HCT116 (cell line): ENCODE data around the gene CC2D1A. TPM values are rescaled to one million over a fixed set of nuclear protein-coding genes. Genes with fewer than 3 reads are reported as not detected.

Experiments
- ATAC-seq: fragments of 200-7000 bp; cut with Tn5 transposase; 2 replicates; pipeline ENCODE4 v1.9.1; 2020; ENCODE audit warnings: mild to moderate bottlenecking, moderate library complexity
- BruUV-seq: library from RNA; stranded (reverse); fragments of 400-500 nt; replicated peaks from 2 replicates; lab custom pipeline; 2021; lab: Mats Ljungman, UMichigan
- CTCF ChIA-PET: fragments of 300-600 bp; sonication (Branson Sonifier 250); formaldehyde crosslinking; loops from one replicate; lab custom pipeline; 2021; ENCODE audit warnings: antibody characterized with exemption; lab: Charles Lee
- POLR2A ChIA-PET: fragments of 300-600, 350-600 bp; sonication (Branson Sonifier 250); formaldehyde crosslinking; loops from one replicate; lab custom pipeline; 2021; ENCODE audit warnings: antibody characterized with exemption; lab: Charles Lee
- RAD21 ChIA-PET, 2 experiments: fragments of 300-600 bp; sonication (Branson Sonifier 250); formaldehyde crosslinking; loops; one replicate each; lab custom pipeline; 2023; ENCODE audit warnings: low total read pairs in 2 of 2; ENCODE audit not compliant: uncharacterized antibody in 2 of 2, unreplicated experiment in 2 of 2, low non-redundant PET in 1 of 2; lab: Charles Lee
- DNase-seq: peaks from one replicate; pipeline ENCODE4 v3.0.0-alpha.2; 2010; ENCODE audit warnings: low read depth, low spot score
- H2AFZ ChIP-seq: fragments of 200-600 bp; shearing (Covaris generic), sonication (generic); 2 replicates; pipeline ENCODE4 v1.6.1; 2017; ENCODE audit warnings: low read depth, mixed run types, mixed read lengths, antibody characterized with exemption, low read length; ENCODE audit not compliant: poor library complexity, severe bottlenecking
- H3K27ac ChIP-seq: 2 replicates; pipeline ENCODE4 v1.5.1; 2012; ENCODE audit warnings: low read depth, low read length
- H3K27me3 ChIP-seq: fragments of 200-600 bp; sonication (generic); 2 replicates; pipeline ENCODE4 v1.6.1; 2016; ENCODE audit warnings: mixed run types, low read length, mixed read lengths; ENCODE audit not compliant: insufficient read depth
- H3K36me3 ChIP-seq, 2 experiments: fragments of 200-500 bp in 1 of 2; fragments of 200-600 bp in 1 of 2; sonication (Bioruptor generic) in 1 of 2; sonication (generic) in 1 of 2; 2 replicates each; pipeline versions ENCODE4 v1.5.1 to v1.6.1; 2014 to 2016; ENCODE audit warnings: low read length in 2 of 2, inconsistent platforms in 1 of 2, mixed read lengths in 1 of 2, mixed run types in 1 of 2; ENCODE audit not compliant: insufficient read depth in 2 of 2, control insufficient read depth in 1 of 2
- H3K4me1 ChIP-seq, 2 experiments: fragments of 200-600 bp in 1 of 2; sonication (generic) in 1 of 2; 2 replicates each; pipeline versions ENCODE4 v1.5.1 to v1.6.1; 2012 to 2017; ENCODE audit warnings: low read length in 2 of 2, inconsistent platforms in 1 of 2, mild to moderate bottlenecking in 1 of 2, mixed read lengths in 1 of 2, mixed run types in 1 of 2, moderate library complexity in 1 of 2; ENCODE audit not compliant: insufficient read depth in 2 of 2, control insufficient read depth in 1 of 2
- H3K4me2 ChIP-seq: fragments of 200-600 bp; sonication (generic); 2 replicates; pipeline ENCODE4 v1.6.1; 2017; ENCODE audit warnings: mixed run types, low read length, mixed read lengths
- H3K4me3 ChIP-seq, 2 experiments: fragments of 200-600 bp in 1 of 2; sonication (generic) in 1 of 2; replicated peaks in 1 of 2; 2 replicates each; pipeline ENCODE4 v1.5.1; 2011 to 2016; ENCODE audit warnings: low read length in 2 of 2, control low read depth in 1 of 2, low read depth in 1 of 2, mild to moderate bottlenecking in 1 of 2, mixed read lengths in 1 of 2, mixed run types in 1 of 2
- H3K79me2 ChIP-seq: fragments of 200-600 bp; sonication (generic); 2 replicates; pipeline ENCODE4 v1.6.1; 2017; ENCODE audit warnings: mild to moderate bottlenecking, mixed run types, low read length, moderate library complexity, mixed read lengths; ENCODE audit not compliant: insufficient read depth
- H3K9ac ChIP-seq: fragments of 200-600 bp; sonication (generic); 2 replicates; pipeline ENCODE4 v1.6.1; 2016; ENCODE audit warnings: low read length, mixed read lengths
- H3K9me2 ChIP-seq: fragments of 200-600 bp; sonication (generic), shearing (Covaris generic); 2 replicates; pipeline ENCODE4 v1.6.1; 2017; ENCODE audit warnings: mixed run types, mild to moderate bottlenecking, moderate library complexity; ENCODE audit not compliant: insufficient read depth
- H3K9me3 ChIP-seq, 2 experiments: fragments of 200-500 bp in 1 of 2; fragments of 200-600 bp in 1 of 2; sonication (Bioruptor generic) in 1 of 2; sonication (generic) in 1 of 2; 2 replicates each; pipeline ENCODE4 v1.6.1; 2014 to 2017; ENCODE audit warnings: low read length in 2 of 2, mixed read lengths in 2 of 2, inconsistent platforms in 1 of 2, low read depth in 1 of 2, mild to moderate bottlenecking in 1 of 2, mixed run types in 1 of 2, moderate library complexity in 1 of 2; ENCODE audit not compliant: control insufficient read depth in 1 of 2, insufficient read depth in 1 of 2
- H4K20me1 ChIP-seq: fragments of 200-600 bp; sonication (generic), shearing (Covaris generic); 2 replicates; pipeline ENCODE4 v1.6.1; 2017; ENCODE audit warnings: mixed run types, mild to moderate bottlenecking, moderate library complexity; ENCODE audit not compliant: insufficient read depth
- ATF3 ChIP-seq: IDR thresholded peaks from 2 replicates; pipeline ENCODE4 v1.6.1; 2012
- CBX3 ChIP-seq: IDR thresholded peaks from 2 replicates; pipeline ENCODE4 v1.6.1; 2012; ENCODE audit warnings: low read depth
- CEBPB ChIP-seq: IDR thresholded peaks from 2 replicates; pipeline ENCODE4 v1.6.1; 2012; ENCODE audit warnings: low read depth
- EGR1 ChIP-seq: IDR thresholded peaks from 2 replicates; pipeline ENCODE4 v1.6.1; 2012; ENCODE audit warnings: low read depth
- ELF1 ChIP-seq: IDR thresholded peaks from 2 replicates; pipeline ENCODE4 v1.6.1; 2012; ENCODE audit warnings: low read depth, borderline replicate concordance
- EZH2 ChIP-seq: fragments of 200-600 bp; sonication (generic); IDR thresholded peaks from 2 replicates; pipeline ENCODE4 v1.6.1; 2017; ENCODE audit warnings: antibody characterized with exemption, mixed run types
- EZH2phosphoT487 ChIP-seq: fragments of 200-600 bp; IDR thresholded peaks from 2 replicates; pipeline ENCODE4 v1.6.1; 2018; ENCODE audit warnings: antibody characterized with exemption, borderline replicate concordance
- FOSL1 ChIP-seq: IDR thresholded peaks from 2 replicates; pipeline ENCODE4 v1.6.1; 2012; ENCODE audit warnings: low read depth
- JUND ChIP-seq: IDR thresholded peaks from 2 replicates; pipeline ENCODE4 v1.6.1; 2012
- POLR2AphosphoS5 ChIP-seq: IDR thresholded peaks from 2 replicates; pipeline ENCODE4 v1.6.1; 2011; ENCODE audit warnings: mild to moderate bottlenecking, low read depth, low read length, moderate library complexity
- RAD21 ChIP-seq: IDR thresholded peaks from 2 replicates; pipeline ENCODE4 v1.6.1; 2012; ENCODE audit warnings: low read depth, mild to moderate bottlenecking
- REST ChIP-seq: IDR thresholded peaks from 2 replicates; pipeline ENCODE4 v1.6.1; 2012; ENCODE audit warnings: low read depth
- SIN3A ChIP-seq: IDR thresholded peaks from 2 replicates; pipeline ENCODE4 v1.6.1; 2012; ENCODE audit warnings: low read depth
- SP1 ChIP-seq: IDR thresholded peaks from 2 replicates; pipeline ENCODE4 v1.6.1; 2012; ENCODE audit warnings: low read depth
- SRF ChIP-seq: IDR thresholded peaks from 2 replicates; pipeline ENCODE4 v1.6.1; 2012; ENCODE audit warnings: low read depth
- TCF7L2 ChIP-seq: IDR thresholded peaks from 2 replicates; pipeline ENCODE4 v1.7.0; 2011; ENCODE audit warnings: borderline replicate concordance, inconsistent platforms; ENCODE audit not compliant: insufficient read depth, insufficient read length; ENCODE audit errors: extremely low read depth
- YY1 ChIP-seq: IDR thresholded peaks from 2 replicates; pipeline ENCODE4 v1.6.1; 2011; ENCODE audit warnings: low read length, low read depth, moderate library complexity, mild to moderate bottlenecking; ENCODE audit not compliant: insufficient replicate concordance; ENCODE audit errors: extremely low read depth
- ZBTB33 ChIP-seq: IDR thresholded peaks from 2 replicates; pipeline ENCODE4 v1.6.1; 2011; ENCODE audit warnings: mild to moderate bottlenecking, low read length, moderate library complexity; ENCODE audit not compliant: insufficient replicate concordance; ENCODE audit errors: extremely low read depth
- ZFX ChIP-seq: fragments of 450-650 bp; IDR thresholded peaks from 2 replicates; pipeline ENCODE4 v1.6.1; 2017
- ZNF274 ChIP-seq: fragments of 200-500 bp; sonication (Bioruptor generic); IDR thresholded peaks from 2 replicates; pipeline ENCODE4 v1.6.1; 2014; ENCODE audit warnings: mild to moderate bottlenecking, low read depth, low read length, inconsistent platforms
- intact Hi-C: fragments of 100-400 bp; cut with micrococcal nuclease; formaldehyde crosslinking; loops from 2 replicates; pipeline ENCODE4 v1.10.0; 2022
- total RNA-seq: library from RNA; stranded (reverse); gene quantifications from one replicate; pipeline ENCODE4 v1.2.1, GENCODE V29; 2021; ENCODE audit not compliant: unreplicated experiment

CC2D1A gene
- total RNA-seq, 1 experiment from 2014 or later, result 51.5 TPM

GRCh38 chr19:13957051-13957450, 51.0 kb downstream of the CC2D1A start:
- ChIA-PET POLR2A (no interaction called here), CTCF (no interaction called here)

More at GRCh38 chr19:13957051-13957450, 51.0 kb downstream of the CC2D1A start:
- TF ChIP-seq SRF, result no peak
- TF ChIP-seq ATF3, result no peak
- no peak for TF ChIP-seq JUND
- TF ChIP-seq ZNF274, result no peak
- no peak for TF ChIP-seq POLR2AphosphoS5
- TF ChIP-seq REST, result no peak
- TF ChIP-seq CBX3, result no peak
- no peak for TF ChIP-seq ZFX
- no peak for TF ChIP-seq ELF1
- TF ChIP-seq ZBTB33, result no peak
- TF ChIP-seq RAD21, result no peak
- no peak for TF ChIP-seq YY1
- no peak for TF ChIP-seq TCF7L2
- no peak for TF ChIP-seq SP1
- TF ChIP-seq FOSL1, result no peak
- no peak for TF ChIP-seq EZH2
- TF ChIP-seq SIN3A, result no peak
- TF ChIP-seq EGR1, result no peak
- TF ChIP-seq EZH2phosphoT487, result no peak
- no peak for TF ChIP-seq CEBPB
- H3K27me3 ChIP-seq, result no peaks in the 10 kb centered on the region
- H3K79me2 ChIP-seq, result peaks cover 21% of the 10 kb centered on the region
- no TSS peak for BruUV-seq
- H2AFZ ChIP-seq, result no peak overlapping the region
- ATAC-seq (no peak), DNase-seq (no peak)
- H4K20me1 ChIP-seq, result no peaks in the 10 kb centered on the region
- peaks cover 11 to 32% of the 10 kb centered on the region in 2 experiments; a peak in 3 of 4 replicates for H3K36me3 ChIP-seq
- intact Hi-C loops, result no loop called here
- no peak overlapping the region for H3K27ac ChIP-seq
- H3K4me3 ChIP-seq, result no peak overlapping the region
- peaks cover 7 to 11% of the 10 kb centered on the region in 2 experiments for H3K4me1 ChIP-seq
- no peaks in the 10 kb centered on the region for H3K9me3 ChIP-seq
- no peak overlapping the region for H3K4me2 ChIP-seq
- H3K9me2 ChIP-seq, result no peaks in the 10 kb centered on the region
- RAD21 ChIA-PET, result no interaction called here
- H3K9ac ChIP-seq, result no peak overlapping the region
